Epidermal melanocyte (primary cell): Measurements from ENCODE around the gene ASMTL.
"Not testable (repeated sequence)": the region's sequence is repeated elsewhere in the genome, so short reads cannot be mapped to it uniquely, and the experiment has no call there.

Source experiments
- DNase-seq: peaks from one replicate; pipeline ENCODE4 v3.0.0; 2011; ENCODE audit warnings: low spot score; ENCODE audit not compliant: insufficient read length

Gene ASMTL

DNA sequence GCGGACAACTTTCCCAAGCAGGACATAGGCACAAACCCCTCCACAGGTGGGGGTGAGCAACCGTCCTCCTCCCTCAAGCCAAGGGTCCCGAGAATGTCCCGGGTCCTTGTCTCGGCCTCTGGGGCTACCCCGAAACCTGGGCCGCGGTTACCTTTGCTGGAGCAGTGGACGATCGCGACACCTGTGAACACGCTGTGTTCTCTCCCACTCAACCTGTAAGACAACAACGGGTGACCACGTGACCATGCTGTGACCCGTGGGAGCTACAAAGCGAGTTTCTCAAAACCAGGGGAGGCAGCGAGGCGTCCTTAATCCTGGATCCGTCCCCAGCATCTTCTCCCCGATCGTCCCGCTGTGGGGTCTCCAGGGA lies 17.9 kb downstream of the ASMTL start:
- no peak for DNase-seq

- DNase-seq: no peak
These were observed 18.9 kb downstream of the ASMTL start for GRCh38 chrX:1433646-1434357.

GRCh38 chrX:1430451-1430850 lies 22.3 kb downstream of the ASMTL start:
- DNase-seq: no peak

- DNase-seq: no peak
These were observed 25.0 kb downstream of the ASMTL start for GRCh38 chrX:1427756-1428155.

- not testable (repeated sequence) for DNase-seq
These were observed 26.4 kb downstream of the ASMTL start for GRCh38 chrX:1426321-1426720.

DNA sequence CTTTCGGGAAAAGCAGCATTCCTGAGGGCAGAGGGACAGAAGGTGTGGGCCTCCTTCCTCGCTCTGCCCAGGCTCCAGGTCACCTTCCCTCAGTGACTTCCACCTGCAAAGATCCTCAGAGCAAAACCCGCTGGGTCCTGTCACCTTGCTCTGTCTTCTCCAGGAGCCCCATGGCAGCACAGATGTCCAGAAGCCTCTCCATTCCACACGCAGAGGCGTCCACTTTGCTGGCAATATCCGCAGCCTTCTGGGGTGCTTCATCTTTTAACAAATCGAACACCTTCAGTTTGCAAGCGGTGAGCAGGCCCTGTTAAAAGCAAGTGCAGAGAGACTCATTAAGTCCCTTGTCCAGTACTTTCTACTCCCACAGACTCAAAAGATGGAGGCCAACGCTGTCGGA lies 27.3 kb downstream of the ASMTL start:
- no peak for DNase-seq

DNA sequence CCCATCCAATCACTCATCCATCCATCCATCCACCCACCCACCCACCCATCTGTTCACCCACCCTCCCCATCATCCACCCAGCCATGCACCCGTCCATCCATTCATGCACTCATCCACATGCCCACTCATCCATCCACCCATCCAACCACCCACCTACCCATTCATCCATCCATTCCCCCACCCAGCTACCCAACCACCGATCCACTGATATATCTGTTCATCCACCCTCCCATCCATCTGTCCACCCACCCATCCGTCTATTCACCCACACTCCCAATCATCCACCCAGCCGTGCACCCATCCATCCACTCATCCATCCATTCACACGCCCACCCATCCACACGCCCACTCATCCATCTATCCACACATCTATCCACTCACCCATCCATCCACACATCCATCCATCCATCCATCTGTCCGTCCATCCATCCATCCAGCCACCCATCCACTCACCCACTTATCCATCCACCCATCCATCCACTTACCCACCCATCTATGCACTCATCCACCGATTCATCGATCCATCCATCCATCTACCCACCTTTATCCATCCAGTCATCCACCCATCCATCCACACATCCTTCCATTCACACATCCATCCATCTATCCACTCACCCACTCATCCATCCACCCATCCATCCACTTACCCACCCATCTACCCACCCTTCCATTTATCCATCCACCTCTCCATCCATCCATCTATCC lies 28.4 kb downstream of the ASMTL start:
- DNase-seq: no peak

DNA sequence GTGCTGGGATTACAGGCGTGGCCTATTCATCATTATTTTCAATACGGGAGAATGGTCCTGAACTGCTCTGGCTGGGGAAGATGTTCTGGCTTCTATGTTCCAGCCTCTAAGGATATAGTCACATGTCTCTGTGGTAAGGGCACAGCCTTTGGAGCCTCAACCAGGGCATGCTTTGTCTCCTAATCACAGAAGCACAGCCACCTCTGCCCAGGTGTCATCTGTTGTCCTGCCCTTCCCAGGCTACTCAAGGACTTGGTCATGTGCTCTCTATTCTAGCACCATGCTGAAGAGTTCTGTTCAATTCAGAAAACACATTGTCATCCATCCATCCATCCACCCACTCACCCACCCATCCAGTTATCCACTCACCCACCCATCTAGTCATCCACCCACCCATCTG lies 29.5 kb downstream of the ASMTL start:
- DNase-seq: no peak

GRCh38 chrX:1422135-1422465 lies 30.6 kb downstream of the ASMTL start:
- no peak for DNase-seq

DNA sequence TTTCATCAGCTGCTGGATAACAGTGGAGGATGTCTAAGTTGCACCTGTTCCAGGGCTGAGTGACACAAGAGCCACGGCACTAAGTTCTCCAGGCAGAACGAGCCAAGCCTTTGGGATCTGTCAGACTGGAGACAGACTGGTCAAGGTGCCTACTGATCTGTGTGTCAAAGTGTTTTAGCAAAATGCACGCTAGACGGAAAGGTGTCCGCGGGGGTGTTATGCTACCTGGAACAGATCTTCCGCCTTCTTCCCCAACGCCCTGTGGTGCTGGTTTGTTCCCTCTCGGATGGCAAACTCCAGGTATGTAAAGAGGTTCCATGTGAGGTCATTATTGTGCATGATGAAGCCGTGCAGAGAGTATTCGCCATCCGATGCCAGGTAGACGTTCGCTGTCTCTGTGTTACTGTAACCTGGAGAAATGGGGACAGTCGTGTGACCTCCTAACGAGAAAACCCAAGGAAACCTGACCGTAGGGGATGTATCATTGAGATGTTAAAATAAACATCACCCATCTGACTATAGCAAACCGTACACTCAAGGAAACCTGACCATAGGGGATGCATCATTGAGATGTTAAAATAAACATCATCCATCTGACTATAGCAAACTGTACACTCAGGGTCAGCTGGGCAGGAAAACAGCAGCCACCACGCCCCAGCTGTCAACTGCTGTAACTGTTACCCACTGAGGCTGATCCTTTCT lies 31.1 kb downstream of the ASMTL start:
- DNase-seq: no peak

- no peak for DNase-seq
These were observed 32.3 kb downstream of the ASMTL start for GRCh38 chrX:1420371-1420770.

GRCh38 chrX:1419545-1420355 lies 33.0 kb downstream of the ASMTL start:
- DNase-seq: no peak

GRCh38 chrX:1418901-1419544 lies 33.7 kb downstream of the ASMTL start:
- DNase-seq: no peak

- no peak for DNase-seq
These were observed 34.6 kb downstream of the ASMTL start for GRCh38 chrX:1417921-1418771.

- DNase-seq: no peak
These were observed 35.5 kb downstream of the ASMTL start for GRCh38 chrX:1416965-1417760.

GRCh38 chrX:1416327-1416784 lies 36.4 kb downstream of the ASMTL start:
- no peak for DNase-seq

- no peak for DNase-seq
These were observed 40.1 kb downstream of the ASMTL start for GRCh38 chrX:1412551-1413161.

- DNase-seq: no peak
These were observed 41.4 kb downstream of the ASMTL start for GRCh38 chrX:1411326-1411725.

- no peak for DNase-seq
These were observed 45.7 kb downstream of the ASMTL start for GRCh38 chrX:1407035-1407434.
